ENCODE data around the gene SRRM4.

DNA sequence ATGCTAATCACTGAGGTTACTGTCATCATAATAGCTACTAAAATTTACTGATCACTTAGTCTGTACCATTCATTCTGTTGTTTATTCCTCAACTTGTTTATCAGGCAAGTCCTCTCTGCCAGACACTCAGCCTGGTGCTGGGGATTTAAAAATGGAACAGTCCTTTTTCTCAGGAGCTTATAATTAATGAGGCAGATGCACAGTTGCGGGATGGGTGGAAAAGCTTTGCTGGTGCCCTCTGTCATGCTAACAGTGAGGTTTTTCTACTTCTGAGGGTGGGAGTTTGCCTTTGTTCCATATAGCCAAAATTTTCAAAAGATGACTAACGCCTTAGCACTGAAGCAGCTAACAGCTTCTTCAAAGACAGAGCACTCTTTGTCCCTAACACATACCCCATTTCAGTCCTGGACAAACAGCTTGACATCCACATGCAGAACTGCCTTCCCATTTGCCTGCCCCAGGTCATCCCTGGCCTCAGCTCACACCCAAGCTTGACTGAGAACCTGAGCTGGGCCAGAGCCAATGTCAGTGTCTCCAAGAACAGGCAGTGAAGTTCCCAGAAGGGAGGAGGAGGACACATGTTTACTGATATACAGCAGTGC lies 166.6 kb downstream of the SRRM4 start:
- TF ChIP-seq BHLHE40 (IDR thresholded peaks at IDR 0.05; ENCODE audit: borderline replicate concordance): no peak
- no peak for TF ChIP-seq SUZ12 (IDR thresholded peaks at IDR 0.05)
- no peak for TF ChIP-seq FOXA1 (IDR thresholded peaks at IDR 0.05)
- TF ChIP-seq FOXM1 (IDR thresholded peaks at IDR 0.05; ENCODE audit: borderline replicate concordance): no peak
- TF ChIP-seq FOXK2 (IDR thresholded peaks at IDR 0.05): no peak
- TF ChIP-seq TARDBP (IDR thresholded peaks at IDR 0.05): no peak
- no peak for TF ChIP-seq ELF4 (IDR thresholded peaks at IDR 0.05)
- no peak for TF ChIP-seq SP1 (IDR thresholded peaks at IDR 0.05)
- TF ChIP-seq L3MBTL2 (conservative IDR thresholded peaks at IDR 0.05): no peak
- TF ChIP-seq ZNF384 (IDR thresholded peaks at IDR 0.05): no peak
- TF ChIP-seq, protein P1, sequence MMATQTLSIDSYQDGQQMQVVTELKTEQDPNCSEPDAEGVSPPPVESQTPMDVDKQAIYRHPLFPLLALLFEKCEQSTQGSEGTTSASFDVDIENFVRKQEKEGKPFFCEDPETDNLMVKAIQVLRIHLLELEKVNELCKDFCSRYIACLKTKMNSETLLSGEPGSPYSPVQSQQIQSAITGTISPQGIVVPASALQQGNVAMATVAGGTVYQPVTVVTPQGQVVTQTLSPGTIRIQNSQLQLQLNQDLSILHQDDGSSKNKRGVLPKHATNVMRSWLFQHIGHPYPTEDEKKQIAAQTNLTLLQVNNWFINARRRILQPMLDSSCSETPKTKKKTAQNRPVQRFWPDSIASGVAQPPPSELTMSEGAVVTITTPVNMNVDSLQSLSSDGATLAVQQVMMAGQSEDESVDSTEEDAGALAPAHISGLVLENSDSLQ (IDR thresholded peaks at IDR 0.05): no peak
- no peak for TF ChIP-seq HDGF (IDR thresholded peaks at IDR 0.05; ENCODE audit: borderline replicate concordance)
- TF ChIP-seq NFRKB (IDR thresholded peaks at IDR 0.05): no peak
